Measurements from ENCODE around the gene PCSK5.

PCSK5 gene

DNA sequence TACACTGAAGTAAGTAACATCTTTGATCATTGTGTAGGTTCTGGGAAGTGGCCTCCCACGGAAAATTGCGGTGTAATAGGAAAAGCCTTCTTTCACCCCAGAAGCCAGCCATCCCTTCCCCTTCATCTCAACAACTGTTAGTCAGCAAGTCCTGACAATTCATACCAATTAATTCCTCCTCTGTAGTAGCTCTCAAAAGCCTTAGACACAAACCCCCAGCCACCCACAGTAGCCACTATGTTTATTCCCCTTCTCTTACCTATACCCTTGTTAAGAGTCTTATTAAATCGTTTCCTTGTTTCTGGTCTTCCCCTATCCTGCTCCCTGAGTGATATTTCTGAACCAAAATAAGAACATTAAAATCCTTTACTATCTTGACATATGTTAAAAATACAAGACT is 143.6 kb downstream of the PCSK5 start:
- Histone ChIP-seq H3K4me3 (ENCODE audit: low read depth in 1 of 2, low read length in 1 of 2) (no peak overlapping the region), H3K36me3 (no peaks in the 10 kb centered on the region), H3K9me3 (no peaks in the 10 kb centered on the region), H3K4me1 (ENCODE audit: control insufficient read depth in 1 of 2, insufficient read depth in 1 of 2, low read depth in 1 of 2, low read length in 1 of 2) (no peaks in the 10 kb centered on the region), H3K27me3 (no peaks in the 10 kb centered on the region), H3K27ac (no peak overlapping the region)
- TF ChIP-seq, protein P1, sequence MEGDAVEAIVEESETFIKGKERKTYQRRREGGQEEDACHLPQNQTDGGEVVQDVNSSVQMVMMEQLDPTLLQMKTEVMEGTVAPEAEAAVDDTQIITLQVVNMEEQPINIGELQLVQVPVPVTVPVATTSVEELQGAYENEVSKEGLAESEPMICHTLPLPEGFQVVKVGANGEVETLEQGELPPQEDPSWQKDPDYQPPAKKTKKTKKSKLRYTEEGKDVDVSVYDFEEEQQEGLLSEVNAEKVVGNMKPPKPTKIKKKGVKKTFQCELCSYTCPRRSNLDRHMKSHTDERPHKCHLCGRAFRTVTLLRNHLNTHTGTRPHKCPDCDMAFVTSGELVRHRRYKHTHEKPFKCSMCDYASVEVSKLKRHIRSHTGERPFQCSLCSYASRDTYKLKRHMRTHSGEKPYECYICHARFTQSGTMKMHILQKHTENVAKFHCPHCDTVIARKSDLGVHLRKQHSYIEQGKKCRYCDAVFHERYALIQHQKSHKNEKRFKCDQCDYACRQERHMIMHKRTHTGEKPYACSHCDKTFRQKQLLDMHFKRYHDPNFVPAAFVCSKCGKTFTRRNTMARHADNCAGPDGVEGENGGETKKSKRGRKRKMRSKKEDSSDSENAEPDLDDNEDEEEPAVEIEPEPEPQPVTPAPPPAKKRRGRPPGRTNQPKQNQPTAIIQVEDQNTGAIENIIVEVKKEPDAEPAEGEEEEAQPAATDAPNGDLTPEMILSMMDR (IDR thresholded peaks at IDR 0.05), result no peak

- no peaks in the 10 kb centered on the region for H3K36me3 ChIP-seq
- H3K4me1 ChIP-seq (ENCODE audit: control insufficient read depth in 1 of 2, insufficient read depth in 1 of 2, low read depth in 1 of 2, low read length in 1 of 2), result no peaks in the 10 kb centered on the region
- no peak overlapping the region for H3K4me3 ChIP-seq (ENCODE audit: low read depth in 1 of 2, low read length in 1 of 2)
- no peak overlapping the region for H3K27ac ChIP-seq
- TF ChIP-seq, protein P1 (IDR thresholded peaks at IDR 0.05), result no peak
- H3K27me3 ChIP-seq, result no peaks in the 10 kb centered on the region
- no peaks in the 10 kb centered on the region for H3K9me3 ChIP-seq
Observed at GRCh38 chr9:76036762-76037161, 146.3 kb downstream of the PCSK5 start.

GRCh38 chr9:76037587-76038225 is 147.2 kb downstream of the PCSK5 start:
- H3K4me3 ChIP-seq (ENCODE audit: low read depth in 1 of 2, low read length in 1 of 2), result no peak overlapping the region

DNA sequence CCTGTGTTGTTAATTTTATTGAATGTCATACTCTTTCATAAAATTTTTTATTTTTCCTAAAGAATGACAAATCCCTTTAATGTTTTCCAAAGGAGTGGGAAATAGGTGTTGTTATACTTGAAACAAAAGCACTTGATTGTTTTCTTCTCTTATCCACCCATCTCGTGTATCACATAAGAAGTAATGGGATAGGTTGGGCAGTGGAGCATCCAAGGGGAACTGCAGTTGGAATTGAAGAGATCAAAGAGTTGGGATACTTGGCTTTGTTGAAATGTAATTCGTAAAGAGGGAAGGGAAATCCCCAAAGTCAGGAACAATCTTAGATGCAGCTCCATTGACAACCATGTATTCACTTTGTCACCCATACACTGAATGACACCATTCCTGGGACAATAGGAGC is 148.0 kb downstream of the PCSK5 start:
- Histone ChIP-seq H3K27ac (no peak overlapping the region), H3K4me3 (ENCODE audit: low read depth in 1 of 2, low read length in 1 of 2) (no peak overlapping the region), H3K27me3 (no peaks in the 10 kb centered on the region), H3K4me1 (ENCODE audit: control insufficient read depth in 1 of 2, insufficient read depth in 1 of 2, low read depth in 1 of 2, low read length in 1 of 2) (no peaks in the 10 kb centered on the region), H3K9me3 (no peaks in the 10 kb centered on the region), H3K36me3 (no peaks in the 10 kb centered on the region)
- TF ChIP-seq, protein P1 (IDR thresholded peaks at IDR 0.05), result no peak

More at GRCh38 chr9:76037587-76038225, 147.2 kb downstream of the PCSK5 start:
- Histone ChIP-seq H3K4me1 (ENCODE audit: control insufficient read depth in 1 of 2, insufficient read depth in 1 of 2, low read depth in 1 of 2, low read length in 1 of 2) (no peaks in the 10 kb centered on the region), H3K36me3 (no peaks in the 10 kb centered on the region), H3K27me3 (no peaks in the 10 kb centered on the region), H3K9me3 (no peaks in the 10 kb centered on the region), H3K27ac (no peak overlapping the region)
- TF ChIP-seq, protein P1 (IDR thresholded peaks at IDR 0.05), result no peak

- TF ChIP-seq, protein P1 (IDR thresholded peaks at IDR 0.05), result no peak
- no peaks in the 10 kb centered on the region for H3K27me3 ChIP-seq
- no peaks in the 10 kb centered on the region for H3K9me3 ChIP-seq
- H3K4me3 ChIP-seq (ENCODE audit: low read depth in 1 of 2, low read length in 1 of 2), result no peak overlapping the region
- H3K4me1 ChIP-seq (ENCODE audit: control insufficient read depth in 1 of 2, insufficient read depth in 1 of 2, low read depth in 1 of 2, low read length in 1 of 2), result no peaks in the 10 kb centered on the region
- H3K36me3 ChIP-seq, result no peaks in the 10 kb centered on the region
- no peak overlapping the region for H3K27ac ChIP-seq
Observed at GRCh38 chr9:76044266-76044819, 153.9 kb downstream of the PCSK5 start.
